Stimulated activated CD4-positive, alpha-beta T cell treated with anti-CD3 and anti-CD28 coated beads, Interleukin-12 subunit alpha, Interleukin-12 subunit beta, amount 100 ng/mL, for 48 hours (primary cell): ENCODE measurements around the gene ARHGAP9.
"Not testable (repeated sequence)": the region's sequence is repeated elsewhere in the genome, so short reads cannot be mapped to it uniquely, and the experiment has no call there.

Source experiments
- DNase-seq, 3 donors: peaks; one replicate each; pipeline ENCODE4 v3.0.0-alpha.2; 2020; ENCODE audit warnings: low read depth in 2 of 3, low spot score in 1 of 3

The ARHGAP9 gene

GRCh38 chr12:57459055-57459749 is 20.5 kb downstream of the ARHGAP9 start:
- DNase-seq = peak; percentile 91 to 98 (median 93)

- DNase-seq = no peak
Measured at GRCh38 chr12:57458665-57459054, 21.0 kb downstream of the ARHGAP9 start.

- no peak for DNase-seq
Measured at GRCh38 chr12:57456737-57457490, 22.8 kb downstream of the ARHGAP9 start.

- no peak for DNase-seq
Measured at GRCh38 chr12:57456145-57456700, 23.4 kb downstream of the ARHGAP9 start.

GRCh38 chr12:57455374-57456144 is 24.1 kb downstream of the ARHGAP9 start:
- DNase-seq = no peak

- no peak for DNase-seq
Measured at GRCh38 chr12:57454566-57455373, 24.9 kb downstream of the ARHGAP9 start, which contains the start of gene INHBE. INHBE (plus strand) TSS chr12:57455307; CDS start chr12:57455537, 230 bp downstream.

GRCh38 chr12:57454213-57454565 is 25.5 kb downstream of the ARHGAP9 start:
- no peak for DNase-seq

GRCh38 chr12:57452937-57453509 is 26.6 kb downstream of the ARHGAP9 start:
- DNase-seq = peak in 2 of 3 donors; percentile 55 to 67

- no peak for DNase-seq
Measured at GRCh38 chr12:57452181-57452936, 27.3 kb downstream of the ARHGAP9 start.

- no peak for DNase-seq
Measured at GRCh38 chr12:57451233-57451778, 28.4 kb downstream of the ARHGAP9 start.

GRCh38 chr12:57450057-57450456 is 29.6 kb downstream of the ARHGAP9 start:
- no peak for DNase-seq

GRCh38 chr12:57449375-57449774 is 30.3 kb downstream of the ARHGAP9 start:
- DNase-seq = no peak

GRCh38 chr12:57448669-57449068 is 31.0 kb downstream of the ARHGAP9 start:
- no peak for DNase-seq

GRCh38 chr12:57446292-57446960 is 33.2 kb downstream of the ARHGAP9 start:
- no peak for DNase-seq

GRCh38 chr12:57444744-57445143 is 34.9 kb downstream of the ARHGAP9 start:
- no peak for DNase-seq

GRCh38 chr12:57444337-57444736 is 35.3 kb downstream of the ARHGAP9 start:
- DNase-seq = not testable (repeated sequence)

GRCh38 chr12:57441846-57442427 is 37.7 kb downstream of the ARHGAP9 start:
- no peak for DNase-seq

GRCh38 chr12:57441393-57441792 is 38.3 kb downstream of the ARHGAP9 start:
- not testable (repeated sequence) for DNase-seq
